Activated CD4-positive, alpha-beta T cell treated with anti-CD3 and anti-CD28 coated beads for 48 hours (primary cell): ENCODE data around the gene RELL1.

Experiments
- DNase-seq: peaks from one replicate; pipeline ENCODE4 v3.0.0-alpha.2; 2020

RELL1 gene

DNA sequence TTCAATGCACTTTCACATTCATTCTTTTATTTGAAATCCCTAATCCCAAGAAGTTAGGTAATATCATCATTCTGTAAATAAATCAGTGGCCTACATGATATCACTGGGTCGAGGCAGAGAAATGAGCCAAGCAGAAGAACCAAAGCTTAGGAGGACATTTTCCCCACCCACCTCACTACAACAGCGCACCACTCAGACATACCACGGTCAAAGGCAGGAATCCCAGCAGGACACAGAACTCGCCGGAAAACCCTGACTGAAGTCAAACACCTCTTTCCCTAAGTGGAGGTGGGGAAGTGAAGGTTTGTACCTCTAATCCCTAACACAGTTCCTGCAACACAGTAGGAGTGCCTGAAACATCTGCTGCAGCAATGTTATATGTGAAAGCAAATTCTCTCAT lies 21.5 kb downstream of the RELL1 start:
- DNase-seq, result no peak

GRCh38 chr4:37663552-37663951 lies 22.6 kb downstream of the RELL1 start:
- DNase-seq, result no peak

DNA sequence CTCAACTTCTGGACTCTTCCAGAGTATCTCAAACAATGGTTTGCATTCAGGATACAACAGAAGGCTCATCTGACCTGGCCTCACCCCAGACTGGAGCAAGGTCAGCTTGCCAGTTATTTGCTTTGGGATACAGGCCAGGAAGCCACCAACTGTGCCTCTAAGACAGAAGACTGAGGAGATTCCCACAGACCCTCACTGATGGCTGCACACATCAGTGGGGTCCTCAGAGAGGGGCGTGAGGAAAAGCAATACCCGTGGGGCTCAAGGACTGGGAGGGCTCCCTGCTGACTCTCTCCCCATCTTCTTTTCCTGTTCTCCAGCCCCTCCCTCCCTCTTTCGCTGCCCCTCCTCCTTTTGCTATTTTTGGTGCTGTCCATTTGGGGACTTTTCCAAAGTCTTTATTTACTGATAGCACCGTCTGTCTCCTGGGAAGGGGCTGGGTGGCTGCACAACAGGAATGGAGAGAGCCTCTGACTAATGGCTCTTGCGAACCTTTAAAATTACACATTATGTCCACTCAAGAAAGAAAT lies 23.2 kb downstream of the RELL1 start:
- DNase-seq, result no peak

GRCh38 chr4:37662251-37662650 lies 23.9 kb downstream of the RELL1 start:
- no peak for DNase-seq

- no peak for DNase-seq
Observed at GRCh38 chr4:37661772-37662171, 24.4 kb downstream of the RELL1 start.

GRCh38 chr4:37659696-37660095 lies 26.5 kb downstream of the RELL1 start:
- no peak for DNase-seq

DNA sequence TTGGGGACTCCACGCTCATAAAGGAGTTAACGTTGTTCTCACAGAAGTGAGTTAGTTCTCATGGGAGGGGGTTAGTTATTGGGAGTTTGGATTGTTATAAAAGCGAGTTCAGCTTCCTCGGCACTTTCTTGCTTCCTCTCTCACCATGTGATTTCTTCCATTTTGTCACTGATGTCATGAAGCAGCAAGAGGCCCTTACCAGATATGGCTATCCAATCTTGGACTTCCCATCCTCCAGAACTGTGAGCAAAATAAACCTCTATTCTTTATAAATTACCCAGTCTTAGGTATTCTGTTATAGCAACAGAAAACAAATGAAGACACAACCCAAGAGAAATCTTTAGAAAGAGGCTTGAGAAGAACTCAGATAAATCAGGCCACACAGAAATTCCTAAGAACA lies 29.5 kb downstream of the RELL1 start:
- DNase-seq, result no peak

DNA sequence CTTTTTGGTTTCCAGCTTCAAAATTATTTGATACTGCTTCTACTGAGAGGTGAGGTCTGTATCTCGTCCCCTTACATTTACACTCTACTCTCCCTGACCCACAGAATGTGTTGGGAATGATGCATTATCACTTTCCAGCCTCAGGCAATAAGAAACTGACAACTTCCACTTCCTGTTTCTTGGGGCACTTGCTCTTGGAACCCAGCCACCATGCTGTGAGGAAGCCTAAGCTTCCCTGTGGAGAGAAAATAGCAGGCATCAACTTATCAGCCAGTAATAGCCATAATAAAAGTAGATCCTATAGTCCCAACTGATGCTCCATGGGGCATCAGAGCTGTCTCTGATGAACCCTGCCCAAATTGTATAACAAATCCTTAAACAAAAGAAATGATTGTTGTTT lies 32.6 kb downstream of the RELL1 start:
- no peak for DNase-seq

DNA sequence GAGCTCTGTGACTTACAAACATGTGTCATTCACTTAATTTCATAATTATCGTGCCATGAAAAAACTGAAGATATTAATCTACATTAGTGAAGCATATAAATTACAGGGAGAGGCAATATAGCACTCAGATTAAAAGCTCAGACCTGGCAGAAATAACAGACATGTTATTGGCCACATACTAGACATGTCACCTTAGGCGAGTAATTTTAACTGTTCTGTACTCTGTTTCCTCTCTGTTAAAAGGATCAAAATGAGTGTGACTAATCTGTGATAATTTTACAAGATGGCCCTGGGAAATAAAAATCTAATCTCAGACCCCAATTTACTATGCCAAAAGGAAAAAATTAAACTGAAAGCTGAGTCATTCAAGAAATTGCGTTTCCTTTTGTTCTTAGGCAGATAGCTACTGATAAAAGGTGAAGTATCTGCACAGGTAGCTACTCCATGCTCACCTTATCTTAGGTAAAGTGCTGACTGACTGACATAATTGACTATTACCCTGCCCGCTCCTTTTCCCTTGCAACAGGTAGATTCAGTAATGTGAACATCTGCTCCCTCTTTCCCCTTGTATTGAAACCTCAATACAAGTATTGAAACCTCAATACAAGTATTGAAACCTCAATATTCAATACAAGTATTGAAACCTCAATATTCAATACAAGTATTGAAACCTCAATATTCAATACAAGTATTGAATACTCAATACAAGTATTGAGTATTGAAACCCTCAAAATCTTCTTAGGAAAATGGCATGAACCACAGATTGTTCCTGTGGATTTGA lies 33.2 kb downstream of the RELL1 start:
- no peak for DNase-seq

DNA sequence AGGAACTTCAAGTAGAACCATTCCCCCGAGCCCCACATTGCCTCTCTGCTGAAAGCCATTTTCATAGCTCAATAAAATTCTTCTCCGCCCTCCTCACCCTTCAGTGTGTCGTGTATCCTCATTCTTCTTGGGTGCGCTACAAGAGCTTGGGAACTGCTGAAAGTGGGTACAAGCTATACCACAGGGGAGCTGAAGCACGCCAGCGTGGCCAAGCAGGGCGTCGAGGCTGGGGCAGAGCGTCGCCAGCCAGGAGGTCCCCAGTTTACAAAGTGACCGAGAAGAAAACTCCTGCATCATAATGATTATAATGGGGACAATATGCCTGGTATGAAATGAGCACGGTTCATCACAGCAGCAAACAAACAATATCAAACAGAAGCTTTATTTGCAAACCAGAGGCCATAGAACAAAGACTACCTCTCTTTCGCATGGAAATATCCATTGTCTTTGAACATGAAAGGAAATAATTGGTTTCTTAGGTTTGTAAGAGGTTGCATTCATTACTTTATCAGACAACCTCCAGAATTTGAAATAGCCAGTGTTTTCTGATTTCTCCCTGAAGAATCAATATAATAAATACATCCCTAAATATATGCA lies 34.3 kb downstream of the RELL1 start:
- no peak for DNase-seq

DNA sequence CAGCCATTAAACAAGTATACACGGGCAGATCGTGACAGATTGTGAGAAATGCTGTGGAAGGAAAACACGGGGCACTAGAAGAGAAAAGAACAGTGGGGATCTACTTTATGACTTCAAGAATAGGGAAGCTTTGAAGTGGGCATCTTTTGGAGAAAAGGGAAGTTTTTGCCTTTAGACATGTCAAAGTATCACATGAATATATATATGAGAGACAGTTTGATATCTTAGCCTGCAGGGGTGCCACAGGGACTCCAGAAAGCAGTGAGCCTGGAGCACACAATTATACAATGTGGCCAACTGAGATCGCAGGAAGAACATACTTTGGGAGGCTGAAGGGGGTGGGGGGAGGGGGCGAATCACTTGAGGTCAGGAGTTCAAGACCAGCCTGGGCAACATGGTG lies 35.7 kb downstream of the RELL1 start:
- DNase-seq, result no peak

DNA sequence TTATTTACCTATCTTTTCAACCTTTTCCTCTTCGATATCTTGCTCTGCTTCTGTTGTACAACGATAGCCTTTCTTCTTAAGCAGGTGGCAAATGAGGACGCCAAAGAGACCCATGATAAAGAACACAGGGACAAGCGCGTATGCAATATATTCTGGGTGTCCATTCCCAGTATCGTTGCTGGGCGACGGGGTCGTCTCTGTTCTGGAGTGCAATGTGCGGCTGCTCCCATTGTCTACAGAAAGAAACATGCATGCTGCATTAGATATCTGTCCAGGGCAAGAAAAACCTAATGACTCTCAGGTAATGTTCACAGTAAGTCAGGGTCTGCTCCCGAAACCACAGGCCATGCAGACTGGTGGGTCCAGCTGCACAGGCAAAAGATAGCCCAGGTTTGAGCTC lies 36.9 kb downstream of the RELL1 start:
- DNase-seq, result no peak

- no peak for DNase-seq
Observed at GRCh38 chr4:37648084-37648817, 37.9 kb downstream of the RELL1 start.

- no peak for DNase-seq
Observed at GRCh38 chr4:37646247-37646646, 39.9 kb downstream of the RELL1 start.

GRCh38 chr4:37645736-37646135 lies 40.4 kb downstream of the RELL1 start:
- no peak for DNase-seq

GRCh38 chr4:37644962-37645361 lies 41.2 kb downstream of the RELL1 start:
- no peak for DNase-seq

GRCh38 chr4:37641886-37642849 lies 44.0 kb downstream of the RELL1 start:
- DNase-seq, result no peak

DNA sequence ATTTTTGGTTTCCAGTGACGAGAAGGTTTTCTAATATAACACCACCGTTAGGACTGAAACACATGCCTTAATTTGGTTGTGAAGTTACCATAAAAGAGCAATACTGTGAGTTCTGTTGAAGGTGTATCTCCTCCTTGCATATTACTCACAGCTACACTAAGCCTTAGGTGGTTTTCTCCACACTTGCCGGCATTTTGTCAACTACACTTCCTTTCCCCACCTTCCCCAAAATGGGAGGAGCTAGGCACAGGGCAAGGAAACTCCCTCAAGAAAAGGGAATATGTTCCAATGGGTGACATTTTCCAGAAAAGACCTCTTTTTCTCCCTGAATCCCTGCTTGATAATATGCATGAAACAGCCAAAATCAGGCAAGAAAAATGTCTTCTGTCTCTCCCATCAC lies 44.8 kb downstream of the RELL1 start:
- DNase-seq, result no peak

DNA sequence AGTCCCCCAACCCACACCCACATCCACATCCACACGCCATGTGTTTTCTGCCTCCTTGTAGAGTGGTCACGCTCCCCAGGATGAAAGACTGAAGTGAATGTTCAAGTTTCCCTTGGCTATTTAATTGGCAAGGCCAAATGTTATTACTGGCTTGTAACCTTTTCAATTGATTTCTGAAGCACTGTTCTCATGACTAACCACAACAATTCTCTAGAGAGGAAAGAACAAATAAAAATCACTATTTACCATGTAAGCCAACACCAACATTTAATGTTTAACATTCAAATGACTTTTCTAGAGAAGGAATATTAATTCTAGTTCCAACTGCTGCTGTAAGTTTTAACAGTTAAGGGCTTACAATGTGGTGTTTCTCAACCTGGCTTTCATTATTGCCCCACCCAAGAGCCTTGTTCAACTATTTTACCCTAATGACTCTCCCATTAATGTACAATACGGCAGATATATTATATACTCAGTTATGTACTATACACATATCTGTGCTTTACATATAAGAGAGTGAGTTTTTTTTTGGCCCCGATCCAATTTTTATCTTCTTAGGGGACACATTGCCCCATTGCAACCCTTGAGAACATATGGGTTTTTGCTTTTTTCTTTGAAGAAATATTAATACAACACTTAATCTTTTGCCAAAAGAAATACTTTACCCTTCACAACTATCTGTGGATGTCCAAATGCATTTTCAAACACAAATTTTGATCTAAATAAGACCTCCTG lies 46.5 kb downstream of the RELL1 start:
- DNase-seq, result no peak

GRCh38 chr4:37635155-37635554 lies 51.0 kb downstream of the RELL1 start:
- no peak for DNase-seq

DNA sequence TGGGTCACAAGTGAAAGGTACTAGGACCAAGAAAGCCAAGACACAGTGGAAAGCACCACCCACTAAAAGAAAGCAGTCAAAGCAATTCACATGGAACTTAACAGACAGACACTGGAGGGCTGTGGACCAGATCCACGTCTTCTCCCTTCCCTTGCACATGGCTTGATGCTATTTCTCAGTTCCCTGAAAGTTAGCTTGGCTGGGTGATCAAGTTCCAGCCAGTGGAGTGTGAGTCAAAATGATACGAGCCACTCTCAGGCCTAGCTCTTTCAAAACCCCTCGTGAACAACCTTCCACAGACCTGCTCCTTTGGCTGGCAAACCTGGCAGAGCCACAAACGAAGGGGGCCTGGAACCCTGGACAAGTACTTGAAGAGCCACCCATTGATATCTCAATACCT lies 52.0 kb downstream of the RELL1 start:
- no peak for DNase-seq

GRCh38 chr4:37632836-37633235 lies 53.3 kb downstream of the RELL1 start:
- DNase-seq, result no peak
